Measurements from ENCODE around the gene AURKB. TPM values are rescaled to one million over a fixed set of nuclear protein-coding genes. Genes with fewer than 3 reads are reported as not detected.

Gene AURKB
- total RNA-seq, 4 donors from 2014 or later = 0.54 to 5.3 (median 2.4) TPM

DNA sequence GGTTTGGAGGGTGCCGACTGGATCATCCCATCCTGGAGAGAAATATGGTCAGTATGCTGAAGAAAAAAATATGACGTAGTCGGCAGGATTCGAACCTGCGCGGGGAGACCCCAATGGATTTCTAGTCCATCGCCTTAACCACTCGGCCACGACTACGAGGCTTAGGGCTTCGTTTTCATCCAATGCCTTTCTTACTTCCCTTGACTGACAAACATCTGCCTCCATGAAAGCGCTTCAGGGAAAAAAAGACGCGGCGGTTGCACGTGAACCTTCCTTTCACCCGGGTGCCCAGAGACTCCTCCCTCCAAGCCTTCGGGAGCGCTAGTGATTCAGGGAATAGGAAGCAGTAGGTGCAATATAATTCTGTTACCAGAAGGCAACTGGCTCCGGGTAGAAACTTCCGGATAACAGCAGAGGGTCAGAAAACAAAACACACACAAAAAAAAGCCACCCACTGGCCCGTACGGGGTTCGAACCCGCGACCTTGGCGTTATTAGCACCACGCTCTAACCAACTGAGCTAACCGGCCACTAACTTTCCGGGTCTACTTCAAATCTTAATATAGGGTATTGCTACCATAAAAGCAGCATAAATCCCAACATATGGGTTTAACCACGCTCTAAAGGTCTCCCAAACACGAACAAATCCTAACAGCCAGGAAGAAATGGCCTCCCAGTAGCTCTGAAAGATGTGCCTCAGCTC is 16.3 kb upstream of the AURKB start:
- peaks cover 0 to 46% of the 10 kb centered on the region in 2 donors for H3K36me3 ChIP-seq

DNA sequence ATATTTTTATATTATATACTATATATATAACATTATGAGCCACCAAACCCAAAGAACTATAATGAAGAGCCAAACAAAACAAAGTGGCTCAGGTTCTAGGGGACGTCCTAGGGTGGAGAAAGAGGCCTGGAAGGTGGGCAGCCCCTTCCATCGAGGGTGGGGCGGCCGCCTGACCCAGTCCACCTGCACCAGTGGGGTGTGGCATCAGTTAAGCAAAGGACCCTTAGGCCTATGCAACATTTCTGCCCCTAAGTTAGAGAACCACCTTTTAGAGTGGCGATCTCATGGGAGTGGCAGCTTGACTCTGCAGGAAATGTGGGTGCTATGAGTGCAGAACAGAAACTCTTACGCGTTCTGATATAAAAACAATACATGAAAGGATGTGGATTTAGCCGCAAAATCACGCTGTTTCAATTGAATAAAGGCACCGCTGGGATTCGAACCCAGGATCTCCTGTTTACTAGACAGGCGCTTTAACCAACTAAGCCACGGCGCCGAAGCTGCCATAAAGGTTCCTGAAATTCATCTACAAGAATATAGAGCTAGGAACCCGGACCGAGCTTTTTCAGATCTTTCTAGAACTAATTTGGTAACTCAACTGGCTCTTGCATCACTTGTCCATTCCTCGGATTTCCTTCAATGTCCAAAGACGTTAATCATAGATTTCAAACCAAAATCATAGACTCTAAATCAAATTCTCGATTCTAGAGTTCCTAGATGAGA is 15.6 kb upstream of the AURKB start:
- Histone ChIP-seq H3K9me3 (no peaks in the 10 kb centered on the region), H3K36me3 (peaks cover 0 to 39% of the 10 kb centered on the region in 2 donors), H3K27me3 (no peaks in the 10 kb centered on the region), H3K27ac (peak overlapping the region; percentile 24 to 77 (median 76)), H3K4me3 (peak overlapping the region in 1 of 2 donors; percentile 40), H3K4me1 (peaks cover 0 to 52% (median 15%) of the 10 kb centered on the region in 3 donors)
- TF ChIP-seq EP300 (IDR thresholded peaks at IDR 0.05) (no peak), POLR2A (IDR thresholded peaks at IDR 0.05) (no peak)
- 19 to 42% methylated on average over 12 to 15 of the region's 20 CpGs for WGBS, 2 donors (ENCODE audit: low coverage in 1 of 2)
- no peak for ATAC-seq

More for the DNA sequence above, 16.3 kb upstream of the AURKB start:
- TF ChIP-seq POLR2A (IDR thresholded peaks at IDR 0.05) (no peak), POLR2AphosphoS5 (IDR thresholded peaks at IDR 0.05) (peak; percentile 49)
- Histone ChIP-seq H3K4me3 (peak overlapping the region; percentile 28 to 40), H3K9me3 (no peaks in the 10 kb centered on the region), H3K4me1 (peaks cover 0 to 52% (median 15%) of the 10 kb centered on the region in 3 donors), H3K27me3 (no peaks in the 10 kb centered on the region), H3K27ac (peak overlapping the region; percentile 24 to 77 (median 76))
- 2 to 4% methylated on average over 14 to 31 of the region's 32 CpGs for WGBS, 2 donors (ENCODE audit: low coverage in 1 of 2)
- peak; percentile 8 for ATAC-seq

DNA sequence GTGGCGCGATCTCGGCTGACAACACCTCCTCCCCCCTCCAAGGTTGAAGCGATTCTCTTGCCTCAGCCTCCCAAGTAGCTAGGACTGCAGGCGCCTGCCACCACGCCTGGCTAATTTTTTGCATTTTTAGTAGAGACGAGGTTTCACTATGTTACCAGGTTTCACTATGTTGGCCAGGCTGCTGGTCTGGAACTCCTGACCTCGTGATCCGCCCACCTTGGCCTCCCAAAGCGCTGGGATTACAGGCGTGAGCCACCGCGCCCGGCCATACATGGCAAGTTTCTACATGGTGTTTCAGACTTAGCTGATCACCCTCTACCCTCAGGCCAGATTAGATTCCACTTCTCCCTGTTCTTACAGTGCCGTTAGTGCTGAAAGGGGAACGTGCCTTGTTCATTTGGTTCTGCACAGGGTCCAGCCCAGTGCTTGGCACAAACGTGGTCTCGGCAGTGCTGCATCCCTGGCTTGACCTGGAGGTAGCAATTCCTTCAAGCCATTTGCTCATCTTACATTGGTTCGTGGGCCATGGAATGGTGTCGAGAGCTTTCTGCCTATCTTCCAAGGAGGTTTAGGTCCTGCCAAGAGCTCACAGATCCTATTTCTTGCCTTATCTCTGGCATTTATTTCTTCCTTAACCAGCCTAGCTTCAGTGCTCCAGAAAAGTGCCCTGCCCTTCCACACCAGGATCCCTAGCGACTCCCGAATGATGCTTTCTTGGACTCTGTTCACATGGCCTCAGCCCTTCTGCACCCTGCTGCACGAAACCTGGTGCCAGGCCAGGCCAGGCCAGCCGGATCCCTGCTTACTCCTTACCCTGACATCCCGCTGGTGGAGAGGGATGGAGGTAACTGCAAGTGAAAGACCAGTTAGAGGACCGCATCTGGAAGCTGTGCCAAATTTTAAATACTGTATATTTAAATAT is 14.8 kb upstream of the AURKB start:
- H3K27me3 ChIP-seq = no peaks in the 10 kb centered on the region
- H3K36me3 ChIP-seq = peaks cover 0 to 30% of the 10 kb centered on the region in 2 donors
- H3K4me1 ChIP-seq = peaks cover 0 to 57% (median 17%) of the 10 kb centered on the region in 3 donors
- WGBS, 2 donors (ENCODE audit: low coverage in 1 of 2) = 89 to 100% methylated on average over 2 to 14 of the region's 26 CpGs
- H3K4me3 ChIP-seq = no peak overlapping the region
- peak overlapping the region in 3 of 4 donors; percentile 3 to 77 (median 12) for H3K27ac ChIP-seq
- TF ChIP-seq POLR2A (IDR thresholded peaks at IDR 0.05) (no peak), EP300 (IDR thresholded peaks at IDR 0.05) (no peak), POLR2AphosphoS5 (IDR thresholded peaks at IDR 0.05) (no peak)
- TF ChIP-seq, protein P1, sequence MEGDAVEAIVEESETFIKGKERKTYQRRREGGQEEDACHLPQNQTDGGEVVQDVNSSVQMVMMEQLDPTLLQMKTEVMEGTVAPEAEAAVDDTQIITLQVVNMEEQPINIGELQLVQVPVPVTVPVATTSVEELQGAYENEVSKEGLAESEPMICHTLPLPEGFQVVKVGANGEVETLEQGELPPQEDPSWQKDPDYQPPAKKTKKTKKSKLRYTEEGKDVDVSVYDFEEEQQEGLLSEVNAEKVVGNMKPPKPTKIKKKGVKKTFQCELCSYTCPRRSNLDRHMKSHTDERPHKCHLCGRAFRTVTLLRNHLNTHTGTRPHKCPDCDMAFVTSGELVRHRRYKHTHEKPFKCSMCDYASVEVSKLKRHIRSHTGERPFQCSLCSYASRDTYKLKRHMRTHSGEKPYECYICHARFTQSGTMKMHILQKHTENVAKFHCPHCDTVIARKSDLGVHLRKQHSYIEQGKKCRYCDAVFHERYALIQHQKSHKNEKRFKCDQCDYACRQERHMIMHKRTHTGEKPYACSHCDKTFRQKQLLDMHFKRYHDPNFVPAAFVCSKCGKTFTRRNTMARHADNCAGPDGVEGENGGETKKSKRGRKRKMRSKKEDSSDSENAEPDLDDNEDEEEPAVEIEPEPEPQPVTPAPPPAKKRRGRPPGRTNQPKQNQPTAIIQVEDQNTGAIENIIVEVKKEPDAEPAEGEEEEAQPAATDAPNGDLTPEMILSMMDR (IDR thresholded peaks at IDR 0.05) = no peak
- H3K9me3 ChIP-seq = no peaks in the 10 kb centered on the region
- ATAC-seq = no peak

DNA sequence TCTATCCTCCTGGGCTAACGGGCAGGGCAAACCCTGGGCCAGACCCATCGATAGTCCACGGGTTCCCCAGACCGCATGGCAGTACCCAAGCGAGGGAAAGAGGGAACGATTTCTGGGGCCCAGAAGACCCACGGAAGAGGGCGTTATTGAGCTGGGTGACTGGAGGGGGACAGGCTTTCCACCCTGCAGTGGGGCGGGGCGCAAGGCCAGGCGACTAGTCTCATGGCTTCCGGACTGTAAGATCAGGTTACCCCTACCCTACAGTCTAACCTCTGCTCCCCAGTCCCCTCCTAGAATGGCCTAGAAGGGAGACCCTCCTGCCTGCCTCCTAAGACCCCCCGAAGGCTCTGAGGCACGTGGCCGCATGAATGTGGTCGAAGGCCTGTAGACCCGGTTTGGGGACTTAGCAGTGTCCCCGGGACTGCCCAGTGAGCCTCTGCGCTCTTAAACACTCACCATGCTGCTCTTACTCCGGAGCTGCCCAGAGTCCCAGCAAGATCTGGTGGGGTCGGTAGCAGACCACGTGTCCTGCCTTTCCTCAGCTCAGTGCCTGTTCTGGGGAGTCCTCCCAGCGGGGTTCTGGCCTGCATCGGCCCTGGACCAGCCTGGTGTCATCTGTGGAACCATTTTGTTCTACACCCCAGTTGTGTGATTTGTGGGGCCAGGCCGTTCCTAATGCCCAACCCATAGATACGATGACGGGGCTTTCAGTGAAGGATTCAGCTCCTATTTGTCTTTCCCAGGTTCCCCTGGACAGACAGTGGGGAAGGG is 13.2 kb upstream of the AURKB start:
- H3K9me3 ChIP-seq = no peaks in the 10 kb centered on the region
- H3K36me3 ChIP-seq = peaks cover 0 to 14% of the 10 kb centered on the region in 2 donors
- H3K4me3 ChIP-seq = peak overlapping the region; percentile 48 to 73
- no peak for ATAC-seq
- no peaks in the 10 kb centered on the region for H3K27me3 ChIP-seq
- H3K4me1 ChIP-seq = peaks cover 0 to 60% (median 18%) of the 10 kb centered on the region in 3 donors
- TF ChIP-seq, protein P1 (IDR thresholded peaks at IDR 0.05) = peak in 2 of 4 experiments; percentile 9 to 40
- no peak for TF ChIP-seq POLR2A (IDR thresholded peaks at IDR 0.05)
- WGBS, 2 donors (ENCODE audit: low coverage in 1 of 2) = 0% methylated on average over 1 of the region's 27 CpGs; no CpG with 5 or more reads in 1 of the 2 donors
- peak overlapping the region; percentile 95 to 98 (median 98) for H3K27ac ChIP-seq

DNA sequence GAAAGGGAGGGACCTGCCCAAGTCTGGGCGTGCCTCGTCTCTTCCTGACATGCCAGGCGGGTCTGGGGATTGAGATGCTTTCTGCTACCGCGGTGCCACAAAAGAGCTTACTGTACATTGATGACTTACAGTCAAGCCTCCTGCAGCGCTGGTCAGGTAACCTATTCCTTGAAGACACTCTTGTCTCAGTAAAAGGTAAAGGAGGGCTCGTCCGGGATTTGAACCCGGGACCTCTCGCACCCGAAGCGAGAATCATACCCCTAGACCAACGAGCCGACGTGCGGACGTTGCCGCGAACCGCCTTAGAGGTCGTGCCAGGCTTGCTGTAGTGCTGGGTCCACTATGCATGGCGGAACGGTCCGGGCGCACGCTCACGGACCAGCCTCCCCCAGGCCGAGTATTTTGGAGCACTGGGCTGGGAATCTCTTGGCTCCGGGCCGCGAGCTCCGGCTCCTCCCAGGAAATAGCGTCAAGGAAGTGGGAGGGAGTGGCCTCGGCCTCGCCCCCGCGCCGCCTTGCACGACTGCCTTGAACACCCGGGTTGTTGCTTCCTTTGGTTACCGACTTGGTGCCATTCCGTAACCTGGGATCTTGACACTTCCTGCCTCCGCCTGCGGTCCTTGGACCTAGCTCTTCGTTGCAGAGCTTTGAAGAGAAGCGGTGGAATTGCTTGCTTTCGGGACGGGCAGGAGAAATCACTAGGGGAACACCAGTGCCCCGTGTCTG is 12.4 kb upstream of the AURKB start:
- no peaks in the 10 kb centered on the region for H3K9me3 ChIP-seq
- TF ChIP-seq, protein P1 (IDR thresholded peaks at IDR 0.05) = no peak
- peak; percentile 76 for TF ChIP-seq POLR2AphosphoS5 (IDR thresholded peaks at IDR 0.05)
- peak; percentile 44 to 59 for TF ChIP-seq POLR2A (IDR thresholded peaks at IDR 0.05)
- no peak for TF ChIP-seq EP300 (IDR thresholded peaks at IDR 0.05)
- H3K4me1 ChIP-seq = peaks cover 0 to 60% (median 18%) of the 10 kb centered on the region in 3 donors
- 0% methylated on average over 2 of the region's 49 CpGs; no CpG with 5 or more reads in 1 of the 2 donors for WGBS, 2 donors (ENCODE audit: low coverage in 1 of 2)
- peak overlapping the region; percentile 95 to 98 (median 98) for H3K27ac ChIP-seq
- H3K36me3 ChIP-seq = peaks cover 0 to 7% of the 10 kb centered on the region in 2 donors
- peak; percentile 80 for ATAC-seq
- H3K4me3 ChIP-seq = peak overlapping the region; percentile 48 to 73
- H3K27me3 ChIP-seq = no peaks in the 10 kb centered on the region
